Measurements from ENCODE around the gene RABL3. TPM values are rescaled to one million over a fixed set of nuclear protein-coding genes. Genes with fewer than 3 reads are reported as not detected.
"Not testable (repeated sequence)": the region's sequence is repeated elsewhere in the genome, so short reads cannot be mapped to it uniquely, and the experiment has no call there.

RABL3 gene
- total RNA-seq, 1 donor from 2014 or later = 27.4 TPM

GRCh38 chr3:120693439-120694171, 48.7 kb downstream of the RABL3 start:
- intact Hi-C loops (cut with DNase I) = no loop called here
- ATAC-seq (no peak), DNase-seq (ENCODE audit: low spot score) (no peak)

GRCh38 chr3:120689395-120689794, 52.9 kb downstream of the RABL3 start:
- intact Hi-C loops (cut with DNase I) = no loop called here
- ATAC-seq (no peak), DNase-seq (ENCODE audit: low spot score) (no peak)

DNA sequence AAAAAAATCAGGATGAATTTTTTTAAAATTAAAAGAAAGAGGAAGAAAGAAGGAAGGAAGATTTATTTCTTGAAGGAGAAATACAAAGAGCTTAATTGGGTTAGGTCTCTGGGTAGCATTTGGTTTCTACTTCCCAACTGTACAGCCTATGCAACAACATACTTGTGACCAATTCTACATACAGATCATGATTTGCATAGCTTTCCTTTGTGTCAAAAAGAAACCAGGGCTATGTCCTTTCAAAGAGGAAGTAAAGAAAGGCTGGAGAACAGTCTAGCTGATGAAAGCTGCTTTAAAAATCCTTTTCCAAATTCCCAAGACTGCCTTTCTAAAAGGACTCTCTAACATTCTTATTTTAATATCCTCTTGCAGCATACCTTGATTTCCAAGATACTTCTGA, 54.2 kb downstream of the RABL3 start:
- ATAC-seq = peak; percentile 57
- DNase-seq (ENCODE audit: low spot score) = no peak
- intact Hi-C loops (cut with DNase I) = no loop called here

- no peak for DNase-seq (ENCODE audit: low spot score)
- no peak for ATAC-seq
- intact Hi-C loops (cut with DNase I) = no loop called here
Observed at GRCh38 chr3:120685411-120685810, 56.9 kb downstream of the RABL3 start.

GRCh38 chr3:120684896-120685295, 57.4 kb downstream of the RABL3 start:
- ATAC-seq (no peak), DNase-seq (ENCODE audit: low spot score) (no peak)
- intact Hi-C loops (cut with DNase I) = no loop called here

DNA sequence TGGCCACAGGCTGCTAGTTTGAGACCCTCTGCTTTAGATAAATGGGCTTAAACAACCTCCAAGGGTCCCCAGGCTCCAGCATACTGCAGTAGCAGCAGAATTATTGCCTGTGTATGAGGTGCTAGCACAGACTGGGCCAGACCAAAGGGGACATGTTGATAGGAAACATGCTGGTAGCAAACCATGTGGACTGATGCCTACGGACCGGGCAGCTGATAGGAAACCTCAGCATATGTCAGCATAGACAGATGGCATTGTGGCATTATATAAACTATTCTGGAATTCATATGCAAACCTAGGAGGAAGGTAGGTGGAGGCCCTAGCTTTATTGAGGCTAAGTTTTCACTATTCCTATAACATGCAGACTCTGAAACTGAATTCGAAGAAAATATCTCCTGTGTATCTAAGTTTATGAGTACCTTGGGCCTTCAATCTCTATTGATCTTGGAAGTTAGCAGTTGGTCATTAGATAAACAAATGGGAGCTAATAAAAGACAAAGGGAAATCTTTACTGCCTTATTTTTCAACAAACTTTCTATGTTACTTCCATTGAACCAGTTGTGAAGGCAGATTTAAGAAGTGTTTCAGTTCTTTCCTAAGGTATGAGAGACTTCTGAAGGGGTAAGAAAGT, 58.5 kb downstream of the RABL3 start:
- ATAC-seq = no peak
- intact Hi-C loops (cut with DNase I) = no loop called here
- DNase-seq (ENCODE audit: low spot score) = no peak

- intact Hi-C loops (cut with DNase I) = no loop called here
- no peak for ATAC-seq
- no peak for DNase-seq (ENCODE audit: low spot score)
Observed at GRCh38 chr3:120683213-120683612, 59.1 kb downstream of the RABL3 start.

GRCh38 chr3:120682095-120682681, 60.1 kb downstream of the RABL3 start, which contains the start of gene HGD:
Gene HGD (minus strand): TSS chr3:120682239. CDS start chr3:120682111, 128 bp downstream.
- ATAC-seq (no peak), DNase-seq (ENCODE audit: low spot score) (no peak)
- intact Hi-C loops (cut with DNase I) = no loop called here

- DNase-seq (ENCODE audit: low spot score) (no peak), ATAC-seq (no peak)
- intact Hi-C loops (cut with DNase I) = no loop called here
Observed at GRCh38 chr3:120681506-120682038, 60.7 kb downstream of the RABL3 start.

- DNase-seq (ENCODE audit: low spot score) (no peak), ATAC-seq (no peak)
Observed at GRCh38 chr3:120681018-120681417, 61.3 kb downstream of the RABL3 start.

GRCh38 chr3:120680193-120680894, 62.0 kb downstream of the RABL3 start:
- ATAC-seq (no peak), DNase-seq (ENCODE audit: low spot score) (no peak)
- intact Hi-C loops (cut with DNase I) = no loop called here

More at GRCh38 chr3:120681018-120681417, 61.3 kb downstream of the RABL3 start:
- intact Hi-C loops (cut with DNase I) = no loop called here

GRCh38 chr3:120678984-120679383, 63.3 kb downstream of the RABL3 start:
- DNase-seq (ENCODE audit: low spot score) = no peak
- ATAC-seq = no peak
- intact Hi-C loops (cut with DNase I) = no loop called here

DNA sequence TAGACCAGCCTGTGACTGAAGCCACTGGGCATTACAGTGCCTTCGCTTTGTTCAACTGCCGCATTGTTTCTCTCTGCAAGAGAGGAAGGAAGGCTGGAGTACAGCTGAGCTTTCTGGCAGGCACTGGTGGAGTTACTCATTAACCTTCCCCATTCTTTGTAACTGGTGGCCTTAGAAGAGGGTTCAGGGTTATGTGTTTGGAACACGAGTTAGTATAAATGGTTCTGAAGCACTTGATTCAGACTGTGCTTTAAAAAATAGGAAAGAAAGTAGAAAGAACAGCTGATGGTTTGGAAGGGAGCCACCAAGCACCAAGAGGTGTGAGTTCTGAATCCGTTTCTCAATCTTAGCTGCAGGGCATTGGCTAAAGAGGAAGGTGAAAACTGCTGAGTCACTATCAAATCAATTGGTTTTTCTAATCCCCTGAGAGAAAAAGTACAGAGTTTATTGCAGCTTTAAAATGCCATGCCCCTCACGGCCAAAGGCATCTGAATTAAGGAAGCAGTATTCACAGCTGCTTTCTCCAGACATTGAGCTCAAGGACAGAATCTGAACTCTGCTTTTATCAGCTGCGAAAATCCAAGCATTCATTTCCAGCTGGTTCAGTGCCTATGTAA, 63.9 kb downstream of the RABL3 start:
- intact Hi-C loops (cut with DNase I) = no loop called here
- ATAC-seq (peak; percentile 85), DNase-seq (ENCODE audit: low spot score) (no peak)

GRCh38 chr3:120677193-120677592, 65.1 kb downstream of the RABL3 start:
- ATAC-seq; intact Hi-C loops (cut with DNase I); DNase-seq (ENCODE audit: low spot score): not testable (repeated sequence)

DNA sequence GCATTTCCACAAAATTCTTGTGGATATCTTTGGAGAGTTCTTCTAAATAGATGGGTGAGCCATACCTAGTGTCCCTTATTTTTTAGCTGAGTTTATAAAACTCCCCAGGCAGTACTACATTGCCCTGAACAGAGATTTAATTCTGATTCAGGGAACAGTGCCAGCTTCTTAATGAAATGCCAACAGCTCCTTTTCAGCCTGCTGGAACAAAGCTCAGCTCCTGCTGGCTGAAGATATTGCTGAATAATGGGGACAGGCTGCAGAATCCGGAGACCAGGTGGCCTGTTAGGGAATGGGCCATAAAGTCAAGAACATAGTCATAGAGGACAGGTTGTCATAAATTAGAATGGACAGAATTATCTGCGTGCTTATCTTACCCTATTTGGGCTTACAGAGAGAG, 69.2 kb downstream of the RABL3 start:
- intact Hi-C loops (cut with DNase I) = no loop called here
- DNase-seq (ENCODE audit: low spot score) = no peak
- no peak for ATAC-seq

DNA sequence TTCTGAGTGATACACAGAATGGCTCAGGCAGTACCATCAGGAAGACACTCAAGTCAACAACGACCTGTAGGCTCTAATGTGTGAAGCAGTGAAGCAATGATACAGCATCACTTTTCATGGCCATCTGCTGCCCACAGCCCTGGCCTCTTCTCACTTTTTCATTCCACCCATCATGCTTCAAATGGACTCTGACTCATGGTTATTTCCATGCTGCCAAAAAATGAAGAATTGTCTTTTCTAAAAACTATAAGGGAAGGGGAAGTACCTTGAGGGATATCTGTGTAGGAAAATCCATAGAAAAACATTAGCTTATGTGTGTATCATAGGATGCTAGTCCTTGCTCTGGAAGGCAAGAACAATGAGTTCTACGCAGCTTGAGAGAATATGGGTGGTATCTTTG, 71.7 kb downstream of the RABL3 start:
- intact Hi-C loops (cut with DNase I) = no loop called here
- ATAC-seq (no peak), DNase-seq (ENCODE audit: low spot score) (no peak)

- intact Hi-C loops (cut with DNase I) = loop anchor here (5.0 kb wide), 1 partner anchor 1287 kb away; no protein-coding TSS in a partner anchor
- ATAC-seq (no peak), DNase-seq (ENCODE audit: low spot score) (no peak)
Observed at GRCh38 chr3:120664926-120665325, 77.4 kb downstream of the RABL3 start.

DNA sequence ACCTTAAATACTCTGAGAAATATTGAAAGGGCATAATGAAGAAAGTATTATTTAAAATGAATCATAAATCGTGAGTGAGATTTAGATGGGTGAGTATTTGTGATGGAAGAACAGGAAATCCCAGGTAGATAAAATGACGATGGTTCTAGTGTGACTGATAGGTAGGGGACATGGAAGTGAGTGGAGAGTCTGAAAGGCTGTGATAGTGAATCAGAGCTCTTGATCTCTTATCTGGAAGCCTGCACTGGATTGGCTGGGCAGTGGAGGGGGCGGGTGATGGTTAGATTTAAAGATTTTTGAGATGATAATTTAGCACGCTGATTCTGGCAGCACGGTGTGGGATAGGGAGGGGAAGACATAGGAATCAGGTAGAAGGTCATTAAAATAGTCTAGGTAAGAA, 80.4 kb downstream of the RABL3 start:
- intact Hi-C loops (cut with DNase I) = loop anchor here (5.0 kb wide), 1 partner anchor 1290 kb away; no protein-coding TSS in a partner anchor
- DNase-seq (ENCODE audit: low spot score) = no peak
- no peak for ATAC-seq

All from sciatic nerve (tissue), 2 donors.